GM10266 (cell line): ENCODE data around the gene MVP.

Experiments used
- DNase-seq: peaks from one replicate; pipeline ENCODE4 v3.0.0; 2012; ENCODE audit errors: extremely low spot score
- CTCF ChIP-seq: IDR thresholded peaks from 2 replicates; pipeline ENCODE4 v1.5.1; 2012; ENCODE audit warnings: mild to moderate bottlenecking, low read depth; ENCODE audit not compliant: control insufficient read depth, insufficient read depth; ENCODE audit errors: missing control alignments

The MVP gene

GRCh38 chr16:29842732-29843346, 22.6 kb downstream of the MVP start:
- no peak for TF ChIP-seq CTCF
- DNase-seq = no peak

- TF ChIP-seq CTCF = no peak
- no peak for DNase-seq
Measured at GRCh38 chr16:29843931-29844330, 23.7 kb downstream of the MVP start.

GRCh38 chr16:29844575-29845331, 24.5 kb downstream of the MVP start:
- DNase-seq = no peak
- TF ChIP-seq CTCF = no peak

GRCh38 chr16:29845656-29846055, 25.4 kb downstream of the MVP start:
- DNase-seq = no peak

GRCh38 chr16:29848420-29849297, 28.4 kb downstream of the MVP start:
- DNase-seq = peak; percentile 83
- TF ChIP-seq CTCF = peak; percentile 93

More at GRCh38 chr16:29845656-29846055, 25.4 kb downstream of the MVP start:
- TF ChIP-seq CTCF = no peak

- no peak for DNase-seq
- TF ChIP-seq CTCF = no peak
Measured at GRCh38 chr16:29849505-29849904, 29.2 kb downstream of the MVP start.
